GM19193 (cell line): Measurements from ENCODE around the gene INTS1.

ENCODE experiments used
- POLR2A ChIP-seq: IDR thresholded peaks from 4 replicates; pipeline ENCODE4 v1.6.1; 2011; ENCODE audit not compliant: insufficient read depth, insufficient read length; ENCODE audit errors: extremely low read depth

INTS1 gene

GRCh38 chr7:1546274-1546908 is 42.2 kb upstream of the INTS1 start:
- no peak for TF ChIP-seq POLR2A

- TF ChIP-seq POLR2A, result no peak
Measured at GRCh38 chr7:1545417-1546246, 41.4 kb upstream of the INTS1 start.

GRCh38 chr7:1544896-1545416 is 40.8 kb upstream of the INTS1 start:
- TF ChIP-seq POLR2A, result no peak

GRCh38 chr7:1544178-1544895 is 40.1 kb upstream of the INTS1 start:
- no peak for TF ChIP-seq POLR2A

GRCh38 chr7:1543826-1544177 is 39.6 kb upstream of the INTS1 start:
- no peak for TF ChIP-seq POLR2A

- TF ChIP-seq POLR2A, result no peak
Measured at GRCh38 chr7:1542841-1543747, 38.9 kb upstream of the INTS1 start.

GRCh38 chr7:1542329-1542728 is 38.1 kb upstream of the INTS1 start:
- no peak for TF ChIP-seq POLR2A

- TF ChIP-seq POLR2A, result no peak
Measured at GRCh38 chr7:1541431-1542162, 37.4 kb upstream of the INTS1 start.

- no peak for TF ChIP-seq POLR2A
Measured at GRCh38 chr7:1540776-1541271, 36.6 kb upstream of the INTS1 start.

- no peak for TF ChIP-seq POLR2A
Measured at GRCh38 chr7:1539882-1540775, 35.9 kb upstream of the INTS1 start.

- TF ChIP-seq POLR2A, result no peak
Measured at GRCh38 chr7:1539181-1539881, 35.1 kb upstream of the INTS1 start.

GRCh38 chr7:1538544-1539180 is 34.5 kb upstream of the INTS1 start:
- TF ChIP-seq POLR2A, result no peak
